NK-92 (cell line): ENCODE measurements around the gene ITSN1.
A peak's percentile ranks its signal among the peaks of the same experiment; 100 is the strongest.

Experiments used
- DNase-seq: peaks from one replicate; lab custom pipeline; 2025; ENCODE audit not compliant: unreplicated experiment; lab: John Stamatoyannopoulos, UW

Gene ITSN1

DNA sequence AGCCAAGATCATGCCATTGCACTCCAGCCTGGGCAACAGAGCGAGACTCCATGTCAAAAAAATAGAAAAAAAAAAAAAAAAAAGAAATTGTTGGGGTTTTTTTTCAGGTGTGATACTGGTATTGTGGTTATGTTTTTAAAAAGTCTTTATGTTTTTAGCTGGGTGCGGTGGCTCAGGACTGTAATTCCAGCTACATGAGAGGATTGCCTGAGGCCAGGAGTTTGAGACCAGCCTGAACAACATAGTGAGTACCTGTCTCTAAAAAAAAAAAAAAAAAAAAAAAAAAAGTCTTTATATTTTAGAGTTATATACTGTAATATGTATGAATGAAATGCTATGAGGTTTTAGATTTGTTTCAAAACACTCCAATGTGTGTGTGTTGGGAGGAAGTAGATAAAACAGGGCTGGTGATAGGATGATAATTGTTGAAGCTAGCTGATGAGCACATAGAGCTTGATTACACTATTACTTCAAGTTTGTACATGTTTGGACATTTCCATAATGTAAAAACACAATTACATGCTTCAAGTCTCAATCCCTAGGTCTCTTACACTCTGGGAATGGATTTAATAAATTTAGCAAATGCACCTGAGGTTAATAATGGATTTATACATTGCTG, 303.5 kb downstream of the ITSN1 start:
- no peak for DNase-seq

DNA sequence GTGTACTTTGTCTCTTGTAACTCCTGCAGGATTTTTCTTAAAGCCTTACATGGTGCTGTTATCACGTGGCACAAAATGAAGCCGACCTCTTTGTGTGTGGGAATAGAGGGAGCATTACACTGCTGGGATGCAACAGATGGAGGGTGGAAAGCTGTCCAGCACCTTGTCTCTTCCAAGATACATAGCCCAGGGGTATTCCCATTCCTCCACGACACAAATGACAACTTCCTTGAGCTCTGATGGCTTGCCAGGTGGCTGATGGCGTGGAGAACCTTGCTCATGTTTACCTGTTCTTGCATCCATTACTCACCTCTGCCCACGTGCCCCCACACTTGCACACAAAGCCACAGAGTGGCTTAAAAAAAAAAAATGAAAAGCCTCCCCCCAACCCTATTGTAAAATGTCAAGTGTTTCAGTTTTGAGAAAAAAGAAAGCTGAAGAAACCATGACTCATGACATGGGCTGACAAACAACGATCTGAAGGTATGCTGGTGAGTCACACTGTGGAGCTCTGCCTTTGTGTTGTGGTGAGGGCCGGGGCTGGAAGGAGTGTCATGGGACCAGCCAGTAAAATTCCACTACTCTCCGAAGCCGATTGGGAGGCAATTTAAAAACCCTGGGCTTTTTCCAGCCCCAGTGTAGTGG, 305.3 kb downstream of the ITSN1 start:
- peak; percentile 26 for DNase-seq

DNA sequence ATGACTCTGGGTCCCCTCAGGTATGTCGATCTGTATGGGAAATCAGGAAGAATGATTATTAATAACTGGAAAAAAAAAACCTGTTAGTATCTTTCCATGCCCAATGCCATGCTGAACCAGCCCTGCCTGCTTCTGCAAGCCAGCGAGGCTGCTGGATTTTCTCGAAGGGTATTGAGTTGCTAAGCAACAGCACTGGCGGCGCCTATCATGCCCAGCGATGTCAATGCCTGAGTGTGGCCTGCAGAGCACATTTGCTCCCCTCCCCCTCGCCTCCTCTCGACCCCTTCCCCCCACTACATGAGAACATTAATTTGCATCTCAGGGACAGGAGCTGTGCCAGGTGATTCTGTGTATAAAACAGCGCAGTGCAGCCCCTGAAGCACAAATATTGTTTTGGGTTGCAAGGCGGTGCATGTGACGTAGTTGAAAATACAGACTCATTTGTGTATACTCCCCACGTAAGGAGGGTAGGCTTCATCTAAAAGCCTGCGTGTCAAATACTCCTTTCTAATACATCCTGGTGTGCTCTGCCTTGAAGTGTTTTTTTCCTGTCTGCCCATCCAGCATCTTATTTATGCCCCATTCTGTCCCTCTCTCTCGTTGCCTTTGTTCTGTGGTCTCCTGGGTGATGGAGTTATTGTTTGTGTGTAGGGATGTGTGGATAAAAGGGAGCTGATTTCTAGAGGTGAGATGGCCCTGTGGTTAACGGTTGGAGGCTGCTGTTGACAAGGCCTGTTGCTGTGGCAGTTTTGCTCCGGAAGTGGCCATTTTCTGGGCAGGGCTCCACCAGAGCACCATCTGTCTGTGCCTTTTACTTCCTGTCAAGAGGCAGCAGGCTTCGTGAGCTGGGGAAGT, 306.0 kb downstream of the ITSN1 start:
- no peak for DNase-seq

DNA sequence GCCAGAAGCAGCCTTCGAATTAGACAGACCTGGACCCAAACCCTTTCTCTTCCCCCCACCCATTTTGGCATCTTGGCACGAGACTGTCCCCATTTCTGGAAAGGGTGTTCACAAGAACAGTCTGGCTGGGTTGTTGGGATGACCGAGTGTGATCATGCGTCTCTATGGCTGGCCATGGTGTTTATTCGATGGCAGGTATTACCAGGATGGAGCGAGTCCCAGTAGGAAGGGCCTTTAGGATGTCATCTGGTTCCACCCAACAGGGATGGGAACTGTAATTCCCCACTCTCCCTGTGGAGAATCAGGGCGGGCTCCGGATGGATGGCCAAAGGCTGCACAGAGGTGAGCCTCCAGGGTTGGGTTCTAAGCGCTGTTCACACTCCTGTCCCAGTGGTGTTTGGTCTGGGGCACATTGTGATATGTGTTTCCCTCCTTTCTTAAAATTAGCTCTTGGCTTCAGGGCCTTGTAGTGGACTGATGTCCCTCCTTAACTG, 306.7 kb downstream of the ITSN1 start:
- no peak for DNase-seq
